Esophagus muscularis mucosa (tissue), 4 donors: ENCODE results near the gene RPL22. TPM values are rescaled to one million over a fixed set of nuclear protein-coding genes. Genes with fewer than 3 reads are reported as not detected.

Source experiments
- DNase-seq: peaks from one replicate; pipeline ENCODE4 v3.0.0-alpha.2; 2017; ENCODE audit errors: extremely low spot score
- H3K27ac ChIP-seq, 4 donors: fragments of 200-600 bp; sonication (generic); replicated peaks in 1 of 4; 1 replicate in 3 of 4; 2 replicates in 1 of 4; pipeline ENCODE4 v1.5.1; 2016 to 2019; ENCODE audit warnings: mild to moderate bottlenecking in 1 of 4
- H3K27me3 ChIP-seq, 4 donors: fragments of 200-600 bp; sonication (generic); one replicate each; pipeline versions ENCODE4 v1.5.1 to v1.6.0; 2016 to 2019
- H3K36me3 ChIP-seq, 4 donors: fragments of 200-600 bp; sonication (generic); one replicate each; pipeline ENCODE4 v1.5.1; 2016 to 2019
- H3K4me1 ChIP-seq, 4 donors: fragments of 200-600 bp; sonication (generic); one replicate each; pipeline ENCODE4 v1.5.1; 2016 to 2019
- H3K4me3 ChIP-seq, 4 donors: fragments of 200-600 bp; sonication (generic); 1 replicate in 2 of 4; 2 replicates in 2 of 4; pipeline ENCODE4 v1.5.1; 2016 to 2019; ENCODE audit warnings: mild to moderate bottlenecking in 4 of 4, moderate library complexity in 1 of 4
- H3K9me3 ChIP-seq, 4 donors: fragments of 200-600 bp; sonication (generic); 1 replicate in 3 of 4; 2 replicates in 1 of 4; pipeline ENCODE4 v1.5.1; 2016 to 2019
- EP300 ChIP-seq: sonication (generic); formaldehyde crosslinking; IDR thresholded peaks from one replicate; pipeline ENCODE4 v1.6.1; 2017; ENCODE audit warnings: antibody characterized with exemption
- POLR2A ChIP-seq: fragments of 450-650 bp; IDR thresholded peaks from one replicate; pipeline ENCODE4 v1.6.1; 2017; ENCODE audit warnings: antibody characterized with exemption, moderate library complexity, mild to moderate bottlenecking, low read depth
- POLR2AphosphoS5 ChIP-seq, 2 donors: sonication (generic); formaldehyde crosslinking; IDR thresholded peaks; one replicate each; pipeline ENCODE4 v1.6.1; 2017; ENCODE audit warnings: antibody characterized with exemption in 2 of 2
- WGBS: methylation state at CpG from one replicate; pipeline ENCODE4 v1.1.5; 2018; 5-methylcytosine and 5-hydroxymethylcytosine counted together
- intact Hi-C: fragments of 100-400 bp; cut with DNase I; formaldehyde crosslinking; loops from one replicate; pipeline ENCODE4 v1.15.1; 2023
- total RNA-seq, 4 donors: library from RNA; depleted of rRNA; stranded (reverse); fragments of >200 nt; gene quantifications; one replicate each; pipeline versions ENCODE4 v1.1.0 to v1.2.1, GENCODE V29; 2016
- TF ChIP-seq, protein P1 (sequence below), 3 experiments: fragments of 200-600 bp in 2 of 3; fragments of 450-650 bp in 1 of 3; sonication (generic) in 2 of 3; IDR thresholded peaks; one replicate each; pipeline ENCODE4 v1.5.1; 2017 to 2019; ENCODE audit warnings: antibody characterized with exemption in 3 of 3, mild to moderate bottlenecking in 2 of 3, moderate library complexity in 1 of 3

Gene RPL22
- total RNA-seq, 4 donors from 2014 or later: 150 to 225 (median 218) TPM

DNA sequence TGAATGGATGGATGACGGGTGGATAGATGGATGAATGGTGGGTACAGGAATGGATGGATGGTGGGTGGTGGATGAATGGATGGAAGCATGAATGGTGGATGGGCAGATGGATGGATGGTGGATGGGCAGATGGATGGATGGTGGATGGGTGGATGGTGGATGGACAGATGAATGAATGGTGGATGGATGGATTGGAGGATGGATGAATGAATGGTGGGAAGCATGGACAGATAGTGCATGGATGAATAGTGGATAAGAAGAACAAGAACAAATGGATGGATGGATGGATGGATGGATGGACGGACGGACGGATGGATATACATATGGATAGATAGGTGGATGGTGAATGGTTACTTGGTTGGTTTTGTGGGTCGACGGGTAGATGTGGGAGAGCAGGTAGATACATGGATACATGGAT, 24.0 kb downstream of the RPL22 start:
- H3K4me3 ChIP-seq: no peak overlapping the region
- intact Hi-C loops: no loop called here
- no peak for TF ChIP-seq POLR2AphosphoS5 (IDR thresholded peaks at IDR 0.05)
- no peak for TF ChIP-seq EP300
- H3K36me3 ChIP-seq: no peaks in the 10 kb centered on the region
- no peaks in the 10 kb centered on the region for H3K9me3 ChIP-seq
- no peak for DNase-seq
- H3K4me1 ChIP-seq: peaks cover 8 to 40% (median 31%) of the 10 kb centered on the region in 4 donors
- 94% methylated on average over 6 of the region's 6 CpGs for WGBS
- H3K27ac ChIP-seq: no peak overlapping the region
- H3K27me3 ChIP-seq: peaks cover 0 to 94% (median 14%) of the 10 kb centered on the region in 4 donors

DNA sequence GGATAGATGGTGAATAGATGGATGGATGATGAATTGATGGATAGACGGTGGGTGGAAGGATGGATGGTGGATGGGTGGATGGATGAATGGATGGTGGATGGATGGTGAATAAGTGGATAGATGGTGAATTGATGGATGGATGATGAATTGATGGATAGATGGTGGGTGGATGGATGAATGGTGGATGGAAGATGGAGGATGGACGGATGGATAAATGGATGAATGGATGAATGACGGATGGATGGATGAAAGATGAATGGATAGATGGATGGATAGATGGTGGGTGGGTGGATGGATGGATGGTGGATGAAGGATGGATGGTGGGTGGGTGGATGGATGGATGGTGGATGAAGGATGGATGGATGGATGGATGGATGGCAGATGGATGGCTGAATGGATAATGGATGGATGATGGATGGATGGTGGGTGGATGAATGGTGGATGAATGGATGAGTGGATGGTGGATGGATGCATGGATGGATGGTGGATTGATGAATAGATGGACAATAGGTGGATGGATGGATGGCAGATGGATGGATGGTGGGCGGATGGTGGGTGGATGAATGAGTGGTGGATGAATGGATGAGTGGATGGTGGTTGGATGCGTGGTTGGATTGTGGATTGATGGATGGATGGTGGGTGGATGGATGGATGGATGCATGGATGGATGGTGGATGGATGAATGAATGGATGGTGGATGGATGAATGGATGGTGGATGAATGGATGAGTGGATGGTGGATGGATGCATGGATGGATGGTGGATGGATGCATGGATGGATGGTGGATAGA, 24.6 kb downstream of the RPL22 start:
- H3K36me3 ChIP-seq: no peaks in the 10 kb centered on the region
- no peak for DNase-seq
- H3K4me3 ChIP-seq: no peak overlapping the region
- intact Hi-C loops: no loop called here
- peaks cover 8 to 35% (median 26%) of the 10 kb centered on the region in 4 donors for H3K4me1 ChIP-seq
- no peak overlapping the region for H3K27ac ChIP-seq
- 85% methylated on average over 5 of the region's 5 CpGs for WGBS
- H3K9me3 ChIP-seq: no peaks in the 10 kb centered on the region
- peaks cover 0 to 94% (median 16%) of the 10 kb centered on the region in 4 donors for H3K27me3 ChIP-seq
- TF ChIP-seq, protein P1, sequence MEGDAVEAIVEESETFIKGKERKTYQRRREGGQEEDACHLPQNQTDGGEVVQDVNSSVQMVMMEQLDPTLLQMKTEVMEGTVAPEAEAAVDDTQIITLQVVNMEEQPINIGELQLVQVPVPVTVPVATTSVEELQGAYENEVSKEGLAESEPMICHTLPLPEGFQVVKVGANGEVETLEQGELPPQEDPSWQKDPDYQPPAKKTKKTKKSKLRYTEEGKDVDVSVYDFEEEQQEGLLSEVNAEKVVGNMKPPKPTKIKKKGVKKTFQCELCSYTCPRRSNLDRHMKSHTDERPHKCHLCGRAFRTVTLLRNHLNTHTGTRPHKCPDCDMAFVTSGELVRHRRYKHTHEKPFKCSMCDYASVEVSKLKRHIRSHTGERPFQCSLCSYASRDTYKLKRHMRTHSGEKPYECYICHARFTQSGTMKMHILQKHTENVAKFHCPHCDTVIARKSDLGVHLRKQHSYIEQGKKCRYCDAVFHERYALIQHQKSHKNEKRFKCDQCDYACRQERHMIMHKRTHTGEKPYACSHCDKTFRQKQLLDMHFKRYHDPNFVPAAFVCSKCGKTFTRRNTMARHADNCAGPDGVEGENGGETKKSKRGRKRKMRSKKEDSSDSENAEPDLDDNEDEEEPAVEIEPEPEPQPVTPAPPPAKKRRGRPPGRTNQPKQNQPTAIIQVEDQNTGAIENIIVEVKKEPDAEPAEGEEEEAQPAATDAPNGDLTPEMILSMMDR (IDR thresholded peaks at IDR 0.05): no peak
- TF ChIP-seq EP300 (no peak), POLR2A (no peak), POLR2AphosphoS5 (IDR thresholded peaks at IDR 0.05) (no peak)

DNA sequence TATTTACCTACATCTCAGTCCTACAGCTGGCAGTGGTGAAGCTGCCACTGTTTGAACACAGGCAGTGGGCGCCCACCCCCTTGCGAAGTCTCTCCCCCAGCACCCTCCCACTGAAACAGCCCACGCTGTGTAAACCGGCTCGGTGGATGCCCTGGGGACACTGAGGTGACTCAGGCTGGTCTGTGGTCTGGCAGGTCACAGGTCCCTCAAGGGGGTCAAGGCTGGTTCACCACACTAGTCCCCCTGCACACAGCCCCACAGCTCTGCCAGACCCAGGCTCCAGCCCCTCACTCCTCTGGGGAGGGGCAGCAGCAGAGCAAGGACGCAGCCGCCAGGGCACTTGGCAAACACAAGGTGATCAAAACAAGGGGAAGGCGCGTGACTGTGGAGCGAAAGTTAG, 26.8 kb downstream of the RPL22 start:
- Histone ChIP-seq H3K27me3 (peaks cover 0 to 83% (median 5%) of the 10 kb centered on the region in 4 donors), H3K27ac (no peak overlapping the region), H3K9me3 (no peaks in the 10 kb centered on the region), H3K36me3 (no peaks in the 10 kb centered on the region), H3K4me1 (peaks cover 0 to 16% (median 10%) of the 10 kb centered on the region in 4 donors), H3K4me3 (no peak overlapping the region)
- intact Hi-C loops: no loop called here
- WGBS: 84% methylated on average over 10 of the region's 10 CpGs
- no peak for TF ChIP-seq EP300
- TF ChIP-seq, protein P1 (IDR thresholded peaks at IDR 0.05): no peak
- no peak for TF ChIP-seq POLR2AphosphoS5 (IDR thresholded peaks at IDR 0.05)
- no peak for TF ChIP-seq POLR2A
- no peak for DNase-seq

DNA sequence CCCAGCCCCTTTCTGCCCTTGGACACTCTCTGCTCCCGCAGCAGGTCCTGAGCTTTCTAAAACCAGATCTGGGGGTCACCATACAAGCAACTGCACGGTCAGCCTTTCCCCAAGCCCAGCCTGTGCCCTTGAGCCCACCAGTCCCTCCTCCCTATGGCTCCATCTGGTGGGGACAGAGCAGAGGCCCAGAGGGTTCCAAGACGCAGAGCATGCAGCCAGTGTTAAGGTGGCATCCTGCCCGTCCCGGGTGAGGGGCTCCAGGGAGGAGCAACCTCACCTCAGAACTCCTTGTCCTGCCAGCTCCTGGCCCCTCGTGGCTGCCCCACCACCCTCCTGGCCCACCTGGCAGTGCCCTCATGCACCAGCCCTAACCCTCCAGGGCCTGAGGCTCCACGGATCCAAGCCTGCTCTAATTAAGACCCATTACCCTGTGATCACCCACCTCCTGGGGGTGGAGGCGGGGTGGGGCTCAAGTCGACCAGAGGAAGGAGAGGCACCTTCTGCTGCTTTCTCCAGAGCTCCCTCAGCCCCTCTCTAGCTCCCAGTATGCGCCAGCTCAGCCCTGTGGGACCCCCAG, 27.8 kb downstream of the RPL22 start:
- no peaks in the 10 kb centered on the region for H3K9me3 ChIP-seq
- intact Hi-C loops: no loop called here
- no peaks in the 10 kb centered on the region for H3K36me3 ChIP-seq
- H3K27me3 ChIP-seq: peaks cover 0 to 79% (median 3%) of the 10 kb centered on the region in 4 donors
- H3K4me3 ChIP-seq: no peak overlapping the region
- H3K27ac ChIP-seq: no peak overlapping the region
- no peak for DNase-seq
- peaks cover 0 to 16% (median 10%) of the 10 kb centered on the region in 4 donors for H3K4me1 ChIP-seq
- TF ChIP-seq, protein P1 (IDR thresholded peaks at IDR 0.05): peak in 1 of 3 experiments; percentile 12
- no peak for TF ChIP-seq POLR2A
- WGBS: 57% methylated on average over 8 of the region's 10 CpGs

DNA sequence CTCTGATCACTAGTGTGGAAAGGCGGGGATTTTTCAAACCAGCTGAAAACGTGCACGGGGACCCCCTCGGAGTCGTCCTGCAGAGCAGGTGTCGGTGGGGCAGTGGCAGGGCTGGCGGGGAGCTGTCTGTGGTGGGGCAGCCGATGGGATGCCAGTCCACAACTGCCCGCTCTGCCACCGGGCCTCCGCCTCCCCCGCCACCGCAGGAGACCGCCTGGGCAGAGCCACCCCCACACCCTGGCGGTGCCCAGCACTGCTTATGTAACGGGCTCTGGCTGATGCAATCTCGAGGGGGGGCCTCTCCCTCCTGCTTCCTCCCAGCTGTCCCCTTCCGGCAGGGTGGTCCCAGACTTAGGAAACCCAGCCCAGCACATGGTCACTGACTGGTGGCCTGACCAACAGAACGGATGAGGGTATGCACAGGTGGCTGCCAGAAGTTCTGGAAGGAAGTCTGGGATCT, 28.6 kb downstream of the RPL22 start:
- H3K27me3 ChIP-seq: peaks cover 0 to 79% (median 3%) of the 10 kb centered on the region in 4 donors
- peaks cover 0 to 16% (median 10%) of the 10 kb centered on the region in 4 donors for H3K4me1 ChIP-seq
- DNase-seq: no peak
- H3K4me3 ChIP-seq: no peak overlapping the region
- H3K9me3 ChIP-seq: no peaks in the 10 kb centered on the region
- 29% methylated on average over 6 of the region's 19 CpGs for WGBS
- TF ChIP-seq, protein P1 (IDR thresholded peaks at IDR 0.05): no peak
- TF ChIP-seq POLR2A: no peak
- TF ChIP-seq POLR2AphosphoS5 (IDR thresholded peaks at IDR 0.05): no peak
- no peak for TF ChIP-seq EP300
- no peaks in the 10 kb centered on the region for H3K36me3 ChIP-seq
- intact Hi-C loops: no loop called here
- no peak overlapping the region for H3K27ac ChIP-seq
